Common myeloid progenitor, CD34-positive (primary cell): ENCODE measurements around the gene RELT.

Source experiments
- CTCF ChIA-PET: fragments of 350-600 bp; sonication (Branson Sonifier 250); formaldehyde crosslinking; loops from one replicate; lab custom pipeline; 2021; ENCODE audit warnings: antibody characterized with exemption; lab: Charles Lee
- POLR2A ChIA-PET: fragments of 350-600 bp; sonication (Branson Sonifier 250); formaldehyde crosslinking; loops from one replicate; lab custom pipeline; 2021; ENCODE audit warnings: antibody characterized with exemption; lab: Charles Lee
- DNase-seq, 3 donors: peaks; one replicate each; pipeline versions ENCODE4 v3.0.0 to v3.0.0-alpha.2; 2013
- H3K27ac ChIP-seq, 2 experiments: 1 replicate in 1 of 2; 2 replicates in 1 of 2; pipeline ENCODE4 v1.7.0; 2013; ENCODE audit warnings: inconsistent platforms in 2 of 2, low read length in 2 of 2, mild to moderate bottlenecking in 2 of 2, low read depth in 1 of 2, moderate library complexity in 1 of 2; ENCODE audit not compliant: severe bottlenecking in 2 of 2, insufficient read depth in 1 of 2, poor library complexity in 1 of 2
- H3K27me3 ChIP-seq, 5 experiments: replicated peaks in 2 of 5; 1 replicate in 3 of 5; 2 replicates in 2 of 5; pipeline versions ENCODE4 v1.6.1 to v1.7.0; 2013; ENCODE audit warnings: low read length in 4 of 5, mild to moderate bottlenecking in 2 of 5, moderate library complexity in 2 of 5, inconsistent platforms in 1 of 5; ENCODE audit not compliant: insufficient read depth in 5 of 5, control insufficient read depth in 4 of 5
- H3K36me3 ChIP-seq, 4 experiments: 1 replicate in 2 of 4; 2 replicates in 2 of 4; pipeline versions ENCODE4 v1.6.1 to v1.7.0; 2013; ENCODE audit warnings: low read length in 3 of 4, control low read depth in 1 of 4, mild to moderate bottlenecking in 1 of 4; ENCODE audit not compliant: control insufficient read depth in 4 of 4, insufficient read depth in 4 of 4
- H3K4me1 ChIP-seq, 4 experiments: 1 replicate in 3 of 4; 2 replicates in 1 of 4; pipeline versions ENCODE4 v1.6.1 to v1.7.1; 2013; ENCODE audit warnings: low read length in 3 of 4, mild to moderate bottlenecking in 3 of 4, control low read depth in 1 of 4, inconsistent platforms in 1 of 4, moderate library complexity in 1 of 4; ENCODE audit not compliant: control insufficient read depth in 4 of 4, insufficient read depth in 4 of 4; ENCODE audit errors: control extremely low read depth in 1 of 4
- H3K4me3 ChIP-seq, 7 experiments: 1 replicate in 4 of 7; 2 replicates in 3 of 7; pipeline versions ENCODE4 v1.5.1 to v1.7.0; 2013; ENCODE audit warnings: mild to moderate bottlenecking in 7 of 7, low read length in 6 of 7, moderate library complexity in 6 of 7, inconsistent platforms in 2 of 7, low read depth in 2 of 7, control low read depth in 1 of 7; ENCODE audit not compliant: insufficient read depth in 4 of 7, control insufficient read depth in 1 of 7; ENCODE audit errors: extremely low read depth in 1 of 7
- H3K9me3 ChIP-seq, 5 experiments: 1 replicate in 4 of 5; 2 replicates in 1 of 5; pipeline versions ENCODE4 v1.6.1 to v1.7.1; 2013; ENCODE audit warnings: low read length in 4 of 5, mild to moderate bottlenecking in 2 of 5, inconsistent platforms in 1 of 5, low read depth in 1 of 5, moderate library complexity in 1 of 5; ENCODE audit not compliant: control insufficient read depth in 4 of 5, insufficient read depth in 2 of 5; ENCODE audit errors: control extremely low read depth in 1 of 5
- WGBS: methylation state at CpG from one replicate; pipeline ENCODE4 v1.1.5; 2013; ENCODE audit not compliant: insufficient coverage; 5-methylcytosine and 5-hydroxymethylcytosine counted together

The RELT gene

GRCh38 chr11:73423506-73423905, 47.3 kb downstream of the RELT start:
- Histone ChIP-seq H3K4me3 (no peak overlapping the region), H3K27ac (no peak overlapping the region), H3K27me3 (no peaks in the 10 kb centered on the region), H3K36me3 (peaks cover 0 to 14% (median 3%) of the 10 kb centered on the region in 4 experiments), H3K4me1 (peaks cover 0 to 10% (median 2%) of the 10 kb centered on the region in 4 experiments), H3K9me3 (no peaks in the 10 kb centered on the region)
- ChIA-PET POLR2A (no interaction called here), CTCF (interaction anchor here (0.8 to 3.5 kb wide), 12 partner anchors 9 to 324 kb away, joined by 3 to 13 read pairs (median 4); no protein-coding TSS in a partner anchor)
- DNase-seq = no peak
- WGBS = 100% methylated on average over 3 of the region's 3 CpGs

DNA sequence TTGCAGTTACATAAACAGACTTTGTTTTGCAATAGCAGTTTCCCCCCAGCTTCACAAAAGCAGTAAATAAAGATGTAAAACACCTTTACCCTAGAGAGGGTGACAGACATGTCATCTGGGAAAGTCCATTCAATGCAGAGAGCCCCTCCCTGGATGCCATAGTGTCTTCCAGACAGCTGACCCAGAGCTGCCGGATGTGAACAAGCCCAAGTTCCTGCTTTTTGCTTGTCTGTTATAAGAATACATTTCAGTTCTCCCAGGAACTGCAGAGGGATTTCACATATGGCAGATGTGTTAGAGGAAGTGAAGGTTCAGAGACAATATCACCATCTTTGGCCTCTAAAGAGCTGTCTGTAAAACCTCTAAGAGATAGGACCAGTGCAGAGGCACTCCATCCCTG, 48.9 kb downstream of the RELT start:
- Histone ChIP-seq H3K4me1 (peaks cover 0 to 10% (median 2%) of the 10 kb centered on the region in 4 experiments), H3K36me3 (peaks cover 0 to 6% (median 1%) of the 10 kb centered on the region in 4 experiments), H3K4me3 (no peak overlapping the region), H3K27me3 (no peaks in the 10 kb centered on the region), H3K9me3 (no peaks in the 10 kb centered on the region), H3K27ac (no peak overlapping the region)
- CTCF ChIA-PET = interaction anchor here (0.8 to 3.5 kb wide), 4 partner anchors 11 to 43 kb away, joined by 3 to 13 read pairs (median 10); no protein-coding TSS in a partner anchor
- WGBS = 100% methylated on average over 1 of the region's 1 CpG
- no peak for DNase-seq
- POLR2A ChIA-PET = no interaction called here

- no peak overlapping the region for H3K4me3 ChIP-seq
- ChIA-PET CTCF (interaction anchor here (0.8 to 2.6 kb wide), 2 partner anchors 17 to 42 kb away, joined by 3 to 6 read pairs; no protein-coding TSS in a partner anchor), POLR2A (no interaction called here)
- 80% methylated on average over 1 of the region's 2 CpGs for WGBS
- no peaks in the 10 kb centered on the region for H3K27me3 ChIP-seq
- H3K27ac ChIP-seq = no peak overlapping the region
- peaks cover 0 to 5% (median 0%) of the 10 kb centered on the region in 4 experiments for H3K4me1 ChIP-seq
- H3K36me3 ChIP-seq = peaks cover 0 to 8% (median 5%) of the 10 kb centered on the region in 4 experiments
- H3K9me3 ChIP-seq = no peaks in the 10 kb centered on the region
- DNase-seq = no peak
Measured at GRCh38 chr11:73426219-73426850, 50.1 kb downstream of the RELT start.

GRCh38 chr11:73428227-73428626, 52.0 kb downstream of the RELT start:
- Histone ChIP-seq H3K36me3 (peaks cover 0 to 8% (median 5%) of the 10 kb centered on the region in 4 experiments), H3K4me3 (no peak overlapping the region), H3K9me3 (no peaks in the 10 kb centered on the region), H3K4me1 (no peaks in the 10 kb centered on the region), H3K27me3 (no peaks in the 10 kb centered on the region), H3K27ac (no peak overlapping the region)
- POLR2A ChIA-PET = no interaction called here
- CTCF ChIA-PET = interaction anchor here (0.6 kb wide), 1 partner anchor 25 kb away, joined by 3 read pairs; no protein-coding TSS in a partner anchor
- DNase-seq = no peak

GRCh38 chr11:73428699-73429098, 52.5 kb downstream of the RELT start:
- CTCF ChIA-PET = interaction anchor here (0.6 kb wide), 1 partner anchor 25 kb away, joined by 3 read pairs; no protein-coding TSS in a partner anchor
- Histone ChIP-seq H3K9me3 (no peaks in the 10 kb centered on the region), H3K4me3 (no peak overlapping the region), H3K36me3 (peaks cover 0 to 8% (median 5%) of the 10 kb centered on the region in 4 experiments), H3K4me1 (no peaks in the 10 kb centered on the region), H3K27ac (no peak overlapping the region), H3K27me3 (no peaks in the 10 kb centered on the region)
- POLR2A ChIA-PET = interaction anchor here (1.0 kb wide), 1 partner anchor 9 kb away, joined by 7 read pairs; no protein-coding TSS in a partner anchor
- DNase-seq = no peak

DNA sequence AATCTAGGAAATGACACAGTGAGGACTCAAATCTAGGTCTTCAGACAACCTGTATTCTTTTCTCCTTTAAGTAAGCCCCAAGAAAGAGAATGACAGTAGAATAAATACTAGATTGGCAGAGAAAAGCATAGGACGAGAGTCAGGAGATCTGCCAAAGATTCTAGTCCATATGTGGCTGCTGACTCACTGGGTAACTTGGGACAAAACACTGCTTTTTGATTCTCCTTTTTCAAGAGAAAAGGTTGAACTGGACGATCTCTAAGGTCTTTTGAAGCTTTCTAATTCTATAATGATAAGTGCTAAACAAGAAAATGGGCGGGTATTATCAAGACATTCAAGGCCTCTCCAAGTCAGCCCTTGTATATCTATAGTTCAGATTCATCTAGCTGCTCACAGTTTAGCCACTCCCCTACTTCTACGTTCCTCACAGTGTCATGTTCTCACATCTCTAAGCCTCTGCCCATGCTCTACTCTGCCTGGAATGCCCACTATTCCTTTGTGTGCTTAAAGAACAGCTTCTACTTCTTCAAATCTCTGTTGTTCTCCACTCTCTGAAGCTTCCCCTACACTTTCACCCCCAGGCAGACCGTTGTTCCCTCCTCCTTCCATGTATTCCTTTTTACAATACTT, 53.0 kb downstream of the RELT start:
- ChIA-PET POLR2A (interaction anchor here (1.0 kb wide), 1 partner anchor 8 kb away, joined by 7 read pairs; no protein-coding TSS in a partner anchor), CTCF (interaction anchor here (0.7 to 1.4 kb wide), 2 partner anchors 11 to 197 kb away, joined by 3 to 4 read pairs; no protein-coding TSS in a partner anchor)
- Histone ChIP-seq H3K4me1 (no peaks in the 10 kb centered on the region), H3K27ac (no peak overlapping the region), H3K4me3 (no peak overlapping the region), H3K9me3 (no peaks in the 10 kb centered on the region), H3K36me3 (peaks cover 0 to 8% (median 5%) of the 10 kb centered on the region in 4 experiments), H3K27me3 (no peaks in the 10 kb centered on the region)
- 94% methylated on average over 2 of the region's 5 CpGs for WGBS
- no peak for DNase-seq

- WGBS = 100% methylated on average over 2 of the region's 4 CpGs
- ChIA-PET POLR2A (no interaction called here), CTCF (interaction anchor here (1.4 kb wide), 1 partner anchor 195 kb away, joined by 4 read pairs; no protein-coding TSS in a partner anchor)
- H3K4me1 ChIP-seq = no peaks in the 10 kb centered on the region
- no peak overlapping the region for H3K4me3 ChIP-seq
- peaks cover 0 to 8% (median 6%) of the 10 kb centered on the region in 4 experiments for H3K36me3 ChIP-seq
- no peak overlapping the region for H3K27ac ChIP-seq
- no peaks in the 10 kb centered on the region for H3K27me3 ChIP-seq
- H3K9me3 ChIP-seq = no peaks in the 10 kb centered on the region
- no peak for DNase-seq
Measured at GRCh38 chr11:73430326-73430725, 54.1 kb downstream of the RELT start.
